Activated T-cell treated with anti-CD3 and anti-CD28 coated beads, Interleukin-2, amount 50 U/mL, for 24 hours (primary cell): ENCODE results near the gene SLC6A6.

ENCODE experiments used
- DNase-seq: peaks from one replicate; pipeline ENCODE4 v3.0.0-alpha.2; 2020
- H3K27ac Mint-ChIP-seq: 2 replicates; pipeline ENCODE4 v1.8.0; 2020; ENCODE audit warnings: mild to moderate bottlenecking, mixed read lengths
- H3K27me3 Mint-ChIP-seq: 2 replicates; pipeline ENCODE4 v1.8.0; 2020; ENCODE audit warnings: mixed read lengths
- H3K36me3 Mint-ChIP-seq: 2 replicates; pipeline ENCODE4 v1.8.0; 2020; ENCODE audit warnings: low read depth, mixed read lengths
- H3K4me1 Mint-ChIP-seq: 2 replicates; pipeline ENCODE4 v1.8.0; 2020; ENCODE audit warnings: low read depth, mixed read lengths
- H3K4me3 Mint-ChIP-seq: 2 replicates; pipeline ENCODE4 v1.8.0; 2020; ENCODE audit warnings: mild to moderate bottlenecking, moderate library complexity, mixed read lengths
- H3K9me3 Mint-ChIP-seq: 2 replicates; pipeline ENCODE4 v1.8.0; 2020; ENCODE audit warnings: mixed read lengths

Gene SLC6A6

DNA sequence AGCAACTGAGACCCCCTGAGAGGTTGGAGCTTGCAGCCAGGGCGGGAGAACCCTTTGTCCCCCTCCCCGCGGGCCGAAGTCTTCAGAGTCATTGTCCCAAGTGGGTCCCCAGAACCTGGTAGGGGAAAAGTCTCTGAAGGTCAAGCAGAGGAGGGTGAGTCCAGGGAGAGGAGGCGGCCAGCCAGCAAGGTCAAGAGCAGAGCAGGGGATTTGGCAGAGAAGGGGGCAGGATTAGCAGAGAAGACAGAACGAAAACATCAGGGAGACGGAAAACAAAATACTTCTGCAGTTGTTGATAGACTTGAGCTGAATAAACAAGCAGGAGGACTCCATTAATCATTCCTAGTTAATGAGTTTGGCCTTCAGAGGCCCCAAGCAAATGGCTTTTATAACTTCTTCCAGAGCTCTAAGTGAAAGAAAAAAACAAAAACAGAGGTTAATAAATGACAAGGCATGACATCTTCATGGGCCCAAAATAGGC, 71.0 kb downstream of the SLC6A6 start:
- Mint-ChIP-seq H3K27me3 (no peaks in the 10 kb centered on the region), H3K27ac (peak overlapping the region; percentile 47), H3K9me3 (no peaks in the 10 kb centered on the region), H3K4me3 (no peak overlapping the region), H3K4me1 (peaks cover 6% of the 10 kb centered on the region), H3K36me3 (peaks cover 100% of the 10 kb centered on the region)
- no peak for DNase-seq

DNA sequence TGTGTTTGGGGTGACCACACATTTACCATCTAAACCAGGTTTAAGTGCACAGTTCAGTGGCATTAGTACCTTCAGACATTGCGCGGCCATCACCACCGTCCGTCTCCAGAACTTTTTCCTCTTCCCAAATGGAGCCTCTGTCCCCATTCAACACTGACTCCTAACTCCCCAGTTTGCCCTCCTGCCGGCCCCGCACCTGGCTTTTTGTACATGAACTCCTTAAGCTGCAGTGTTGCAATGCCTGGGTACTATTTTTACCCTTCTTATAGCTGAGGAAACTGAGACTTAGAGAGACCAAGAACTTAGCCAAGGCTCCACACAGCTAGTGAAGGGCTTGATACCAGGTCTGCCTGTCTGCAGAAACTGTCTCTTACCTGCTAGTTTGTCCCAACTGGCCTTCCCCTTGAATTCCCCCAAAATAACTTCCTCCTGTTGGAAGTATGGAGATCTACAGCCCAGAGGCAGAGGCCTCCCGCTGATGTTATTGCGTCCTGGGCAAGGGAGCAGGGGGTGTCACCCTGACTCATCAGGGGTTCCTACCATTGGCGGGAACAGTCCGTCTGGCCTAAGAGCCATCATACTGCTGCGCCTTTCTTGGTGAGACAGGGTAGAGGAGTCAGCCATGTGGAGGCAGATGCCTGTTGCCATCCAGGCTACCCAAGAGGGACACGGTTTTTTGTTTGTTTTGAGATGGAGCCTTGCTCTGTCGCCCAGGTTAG, 72.1 kb downstream of the SLC6A6 start:
- no peak for DNase-seq
- Mint-ChIP-seq H3K4me1 (peaks cover 6% of the 10 kb centered on the region), H3K27me3 (no peaks in the 10 kb centered on the region), H3K36me3 (peaks cover 100% of the 10 kb centered on the region), H3K27ac (no peak overlapping the region), H3K9me3 (no peaks in the 10 kb centered on the region), H3K4me3 (no peak overlapping the region)

DNA sequence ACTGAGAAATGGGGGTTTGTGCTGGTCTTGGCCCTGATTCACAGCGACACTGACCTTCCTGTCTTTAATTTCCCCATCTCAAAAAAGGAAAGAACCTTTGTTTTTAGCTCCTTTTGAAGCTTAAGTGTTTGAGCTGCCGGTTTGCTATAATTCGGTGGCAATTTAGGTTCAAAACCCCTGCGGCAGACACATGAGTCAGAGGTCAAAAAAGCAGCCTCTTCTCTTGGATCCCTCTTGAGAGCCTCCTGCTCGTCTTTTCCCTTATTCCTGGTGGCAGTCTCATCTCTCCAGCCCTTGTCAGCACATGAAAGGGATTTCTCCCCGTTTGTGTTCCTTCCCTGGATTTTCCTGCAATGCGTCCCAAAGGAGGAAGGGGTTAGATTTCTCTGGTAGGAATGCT, 73.2 kb downstream of the SLC6A6 start:
- Mint-ChIP-seq H3K36me3 (peaks cover 100% of the 10 kb centered on the region), H3K4me3 (no peak overlapping the region), H3K27ac (no peak overlapping the region), H3K9me3 (no peaks in the 10 kb centered on the region), H3K4me1 (peaks cover 6% of the 10 kb centered on the region), H3K27me3 (no peaks in the 10 kb centered on the region)
- no peak for DNase-seq

DNA sequence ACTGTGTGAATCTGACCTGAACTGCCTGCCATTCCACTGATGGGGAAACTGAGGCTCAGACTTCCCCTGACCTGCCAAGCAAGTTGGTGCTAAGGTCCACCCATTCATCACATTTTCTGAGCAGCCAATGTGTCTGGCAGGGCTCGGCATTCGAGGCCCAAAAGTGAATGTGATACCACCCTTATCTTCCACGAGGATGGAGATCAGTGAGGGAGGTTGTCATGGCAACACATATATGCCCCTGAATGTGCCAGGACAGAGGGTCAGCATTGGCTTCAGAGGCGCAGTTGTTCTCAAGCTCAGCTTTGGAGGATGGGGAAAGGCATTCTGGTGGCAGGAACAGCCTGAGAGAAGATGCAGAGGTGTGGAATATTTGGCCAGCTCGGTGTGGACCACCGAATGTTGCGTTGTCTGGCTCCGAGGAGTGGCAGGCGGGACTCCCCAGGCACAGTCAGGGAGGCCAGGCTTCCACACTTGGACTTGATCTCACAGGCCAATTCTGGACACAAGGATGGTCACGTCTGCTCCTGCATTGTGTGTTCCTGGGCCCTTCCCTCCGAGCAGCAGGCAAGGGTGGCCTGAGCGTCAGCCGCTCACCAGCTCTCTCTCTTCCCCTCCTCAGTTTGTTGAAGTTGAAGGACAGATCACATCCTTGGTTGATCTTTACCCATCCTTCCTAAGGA, 74.3 kb downstream of the SLC6A6 start:
- H3K9me3 Mint-ChIP-seq, result no peaks in the 10 kb centered on the region
- H3K4me1 Mint-ChIP-seq, result peaks cover 6% of the 10 kb centered on the region
- peaks cover 100% of the 10 kb centered on the region for H3K36me3 Mint-ChIP-seq
- no peak overlapping the region for H3K4me3 Mint-ChIP-seq
- DNase-seq, result no peak
- no peaks in the 10 kb centered on the region for H3K27me3 Mint-ChIP-seq
- H3K27ac Mint-ChIP-seq, result peak overlapping the region; percentile 8

DNA sequence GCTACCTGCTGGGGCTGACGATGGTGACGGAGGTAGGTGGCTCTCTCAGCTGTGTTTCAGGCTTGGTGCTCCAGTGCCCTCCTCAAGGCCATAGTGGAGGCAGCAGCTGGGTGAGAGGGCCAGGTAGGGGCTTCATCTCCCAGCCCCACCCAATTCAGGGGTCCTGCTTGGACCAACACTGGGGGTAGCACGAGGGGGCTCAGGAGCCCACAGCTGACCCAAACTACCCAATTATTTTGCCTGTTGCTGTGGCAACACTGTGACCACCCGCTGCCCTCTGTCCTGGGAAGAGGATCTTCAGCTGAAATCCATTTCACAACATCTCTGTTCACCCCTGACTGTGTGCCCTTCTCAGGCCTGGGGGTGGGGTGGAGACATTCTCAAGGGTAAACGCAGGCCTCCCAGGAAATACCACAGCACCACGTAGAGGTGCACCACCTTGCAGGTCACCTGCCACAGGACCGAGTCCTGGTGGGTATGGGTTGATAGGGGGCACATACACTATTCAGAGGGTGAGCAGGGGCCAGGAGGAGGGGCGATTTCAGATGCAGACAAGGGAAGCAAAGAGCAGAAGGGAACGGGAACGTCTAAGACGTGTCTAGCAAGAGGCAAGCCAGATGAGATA, 75.0 kb downstream of the SLC6A6 start:
- no peaks in the 10 kb centered on the region for H3K27me3 Mint-ChIP-seq
- no peak overlapping the region for H3K27ac Mint-ChIP-seq
- DNase-seq, result no peak
- H3K4me3 Mint-ChIP-seq, result no peak overlapping the region
- H3K4me1 Mint-ChIP-seq, result peaks cover 1% of the 10 kb centered on the region
- H3K9me3 Mint-ChIP-seq, result no peaks in the 10 kb centered on the region
- peaks cover 100% of the 10 kb centered on the region for H3K36me3 Mint-ChIP-seq

DNA sequence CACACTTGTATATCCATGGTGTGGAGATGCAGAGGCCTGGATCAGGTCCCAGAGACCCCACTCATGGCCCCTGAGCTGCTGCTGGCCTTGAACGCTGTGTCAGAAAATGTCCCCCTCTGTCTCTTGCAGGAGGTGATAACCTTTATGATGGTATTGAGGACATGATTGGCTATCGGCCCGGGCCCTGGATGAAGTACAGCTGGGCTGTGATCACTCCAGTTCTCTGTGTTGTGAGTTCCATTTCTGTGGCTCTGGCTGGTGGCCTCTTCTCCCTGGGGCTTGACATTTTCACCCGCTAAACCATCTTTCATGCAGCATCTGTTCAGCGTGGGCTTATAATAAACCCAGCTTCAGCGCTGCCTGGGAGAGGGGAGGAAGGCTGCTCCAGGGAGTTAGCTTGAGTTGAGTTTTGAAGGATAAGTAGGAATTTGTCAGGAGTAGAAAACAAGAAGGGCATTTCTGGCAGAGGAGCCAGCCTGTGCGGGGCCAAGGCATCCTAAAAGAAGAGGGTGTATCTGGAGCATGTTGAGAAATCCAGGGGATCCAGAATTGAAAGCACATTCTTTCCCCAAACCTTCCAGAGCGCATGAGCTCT, 76.6 kb downstream of the SLC6A6 start:
- Mint-ChIP-seq H3K27ac (no peak overlapping the region), H3K36me3 (peaks cover 100% of the 10 kb centered on the region)

DNA sequence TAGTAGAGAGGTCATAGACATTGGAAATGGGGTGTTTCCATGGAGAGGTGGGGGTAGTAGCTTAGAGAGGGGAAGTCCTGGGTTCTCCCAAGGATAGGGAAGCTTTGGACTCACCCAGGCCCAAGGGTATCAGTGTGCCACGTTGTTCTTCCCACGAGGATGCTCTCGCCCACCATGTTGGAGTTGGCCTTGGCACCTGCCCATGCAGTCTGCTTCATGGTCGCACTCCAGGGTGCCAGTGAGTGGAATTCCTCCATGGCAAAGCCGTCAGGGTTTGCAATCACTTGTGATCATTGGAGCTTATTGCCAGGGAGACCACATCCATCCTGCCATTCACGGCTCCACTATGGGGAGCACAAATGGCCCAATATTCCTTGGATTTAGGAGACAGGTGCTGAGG, 77.2 kb downstream of the SLC6A6 start:
- H3K27ac Mint-ChIP-seq, result no peak overlapping the region
- H3K4me1 Mint-ChIP-seq, result no peaks in the 10 kb centered on the region
- no peaks in the 10 kb centered on the region for H3K27me3 Mint-ChIP-seq
- DNase-seq, result no peak
- no peaks in the 10 kb centered on the region for H3K9me3 Mint-ChIP-seq
- H3K36me3 Mint-ChIP-seq, result peaks cover 100% of the 10 kb centered on the region
- no peak overlapping the region for H3K4me3 Mint-ChIP-seq

More for the DNA sequence above, 76.6 kb downstream of the SLC6A6 start:
- no peaks in the 10 kb centered on the region for H3K9me3 Mint-ChIP-seq
- H3K4me3 Mint-ChIP-seq, result no peak overlapping the region
- H3K4me1 Mint-ChIP-seq, result no peaks in the 10 kb centered on the region
- no peaks in the 10 kb centered on the region for H3K27me3 Mint-ChIP-seq
- no peak for DNase-seq

DNA sequence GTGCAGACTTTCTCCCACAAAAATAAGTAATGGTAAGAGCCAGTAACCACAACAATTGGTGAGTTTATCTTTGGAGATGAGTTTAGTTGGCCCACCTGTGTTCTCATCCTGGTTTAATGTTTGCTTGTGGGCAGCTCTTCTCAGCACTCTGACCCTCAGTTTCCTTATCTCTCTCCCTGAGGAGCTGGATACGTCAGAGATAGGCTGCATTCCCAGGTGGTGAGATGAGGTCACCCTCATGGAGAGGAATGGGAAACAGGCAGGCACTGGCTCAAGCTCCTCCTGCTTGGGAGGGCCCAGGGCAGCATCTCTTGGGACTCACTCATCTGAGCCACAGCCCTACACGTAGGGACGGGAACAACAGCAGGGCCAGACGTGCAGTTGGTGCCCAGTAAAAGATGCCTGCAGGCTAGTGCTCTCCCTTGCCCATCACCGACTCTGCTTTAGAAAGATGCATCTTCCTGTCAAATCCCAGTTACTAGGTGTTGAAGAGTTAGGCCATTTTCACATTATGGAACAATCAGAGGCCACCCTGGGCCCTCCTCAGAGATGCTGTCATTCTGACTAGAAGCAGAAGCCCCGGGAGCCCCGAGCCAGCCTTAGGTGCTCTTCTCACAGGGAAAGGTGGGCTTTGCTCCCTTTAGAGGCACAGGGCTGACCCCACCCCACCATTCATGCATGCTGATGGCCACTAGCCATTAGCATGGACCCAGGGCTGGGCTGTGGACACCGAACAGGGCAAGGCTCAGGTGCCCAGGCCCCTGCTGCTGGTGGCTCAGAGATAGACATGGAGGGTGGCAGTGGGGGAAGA, 78.0 kb downstream of the SLC6A6 start:
- Mint-ChIP-seq H3K27me3 (no peaks in the 10 kb centered on the region), H3K36me3 (peaks cover 99% of the 10 kb centered on the region)
- DNase-seq, result no peak

DNA sequence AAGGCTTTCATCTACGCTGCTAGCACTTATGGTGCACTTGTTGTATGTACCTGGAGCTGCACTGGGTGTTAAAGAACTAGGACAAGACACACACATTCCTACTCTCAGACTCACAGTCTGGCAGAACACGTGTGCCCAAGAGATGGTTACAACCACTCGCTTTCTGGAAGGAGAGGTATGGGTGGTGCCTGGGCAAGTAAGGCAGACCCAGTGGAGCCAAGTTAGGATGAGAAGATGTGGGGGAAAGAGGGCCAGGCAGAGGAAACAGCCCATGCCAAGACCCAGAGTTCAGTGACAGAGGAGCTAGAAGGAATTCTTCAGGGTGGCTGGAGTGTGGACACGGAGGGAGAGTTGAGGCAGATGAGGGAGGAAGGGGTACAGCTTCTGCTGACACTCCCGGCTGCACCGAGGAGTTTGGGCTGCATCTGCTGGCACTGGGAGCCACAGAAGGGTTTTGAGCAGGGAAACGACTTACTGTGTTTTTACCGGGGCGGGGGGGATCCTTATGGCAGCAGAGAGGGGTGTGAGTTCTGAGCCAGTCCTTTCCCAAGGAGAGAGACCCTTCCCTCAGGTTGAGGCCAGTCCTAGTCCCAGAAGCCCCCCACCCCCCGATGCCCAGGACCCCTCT, 78.7 kb downstream of the SLC6A6 start:
- no peak overlapping the region for H3K27ac Mint-ChIP-seq
- no peak for DNase-seq
- no peaks in the 10 kb centered on the region for H3K4me1 Mint-ChIP-seq
- H3K27me3 Mint-ChIP-seq, result no peaks in the 10 kb centered on the region
- no peaks in the 10 kb centered on the region for H3K9me3 Mint-ChIP-seq
- H3K36me3 Mint-ChIP-seq, result peaks cover 99% of the 10 kb centered on the region
- no peak overlapping the region for H3K4me3 Mint-ChIP-seq

More for the DNA sequence above, 78.0 kb downstream of the SLC6A6 start:
- Mint-ChIP-seq H3K9me3 (no peaks in the 10 kb centered on the region), H3K4me1 (no peaks in the 10 kb centered on the region), H3K27ac (no peak overlapping the region), H3K4me3 (no peak overlapping the region)

DNA sequence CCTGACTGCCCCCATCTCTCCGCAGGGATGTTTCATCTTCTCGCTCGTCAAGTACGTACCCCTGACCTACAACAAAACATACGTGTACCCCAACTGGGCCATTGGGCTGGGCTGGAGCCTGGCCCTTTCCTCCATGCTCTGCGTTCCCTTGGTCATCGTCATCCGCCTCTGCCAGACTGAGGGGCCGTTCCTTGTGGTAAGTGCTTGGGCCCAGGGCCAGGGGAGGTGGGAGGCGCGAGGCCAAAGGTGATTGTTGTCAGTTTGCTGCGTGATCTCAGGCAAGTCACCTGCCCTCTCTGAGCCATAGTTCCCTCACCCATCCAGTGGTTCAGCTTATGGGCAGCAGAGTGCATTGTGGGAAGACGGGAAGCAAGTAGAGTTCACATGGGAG, 79.2 kb downstream of the SLC6A6 start:
- no peaks in the 10 kb centered on the region for H3K27me3 Mint-ChIP-seq
- peak overlapping the region; percentile 10 for H3K27ac Mint-ChIP-seq
- peaks cover 99% of the 10 kb centered on the region for H3K36me3 Mint-ChIP-seq
- no peak overlapping the region for H3K4me3 Mint-ChIP-seq
- H3K4me1 Mint-ChIP-seq, result no peaks in the 10 kb centered on the region
- no peaks in the 10 kb centered on the region for H3K9me3 Mint-ChIP-seq
- DNase-seq, result no peak

DNA sequence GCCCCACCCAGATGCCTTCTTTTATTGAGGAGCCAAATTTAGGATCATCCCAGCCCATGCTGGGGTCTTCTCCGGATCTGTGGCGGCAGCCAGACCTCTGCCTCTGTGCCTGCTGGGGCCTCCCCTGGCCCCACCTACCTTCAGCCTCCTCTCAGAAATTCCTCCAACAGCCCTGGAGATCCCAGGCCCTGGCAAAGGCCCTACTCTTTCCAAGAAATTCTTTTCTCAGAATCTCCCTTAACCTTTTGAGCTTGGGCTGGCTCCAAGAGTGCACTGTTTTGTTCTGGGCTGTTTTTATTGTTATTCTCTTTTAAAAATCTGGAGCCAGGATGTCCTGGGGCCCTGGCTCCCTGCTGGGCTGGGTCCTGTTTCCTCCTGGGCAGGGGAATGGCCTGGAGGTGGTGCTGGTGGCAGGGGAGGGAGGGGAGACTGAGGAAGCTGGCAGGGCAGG, 79.9 kb downstream of the SLC6A6 start:
- Mint-ChIP-seq H3K36me3 (peaks cover 99% of the 10 kb centered on the region), H3K4me1 (no peaks in the 10 kb centered on the region), H3K27me3 (no peaks in the 10 kb centered on the region), H3K9me3 (no peaks in the 10 kb centered on the region), H3K27ac (no peak overlapping the region), H3K4me3 (no peak overlapping the region)
- no peak for DNase-seq

DNA sequence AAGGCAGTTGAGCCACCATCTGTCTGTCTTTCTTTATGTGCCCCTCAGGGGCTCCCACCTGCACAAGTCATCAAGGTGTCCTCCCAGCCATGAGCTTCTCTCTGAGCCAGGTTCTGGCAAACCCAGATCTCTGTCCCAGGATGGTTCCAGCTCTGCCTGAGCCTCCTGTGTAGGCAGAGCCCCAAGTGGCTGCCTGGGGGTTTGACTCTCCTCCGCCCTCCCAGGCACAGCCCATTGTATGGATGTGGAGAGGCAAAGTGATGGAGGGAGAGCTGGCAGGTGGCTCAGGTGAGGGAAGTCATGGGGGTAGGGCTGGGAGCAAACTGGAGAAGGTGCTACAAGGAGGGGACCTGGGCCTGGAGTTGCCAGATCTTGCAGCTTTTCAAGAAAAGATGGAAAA, 80.9 kb downstream of the SLC6A6 start:
- H3K4me3 Mint-ChIP-seq, result no peak overlapping the region
- peaks cover 99% of the 10 kb centered on the region for H3K36me3 Mint-ChIP-seq
- H3K27me3 Mint-ChIP-seq, result no peaks in the 10 kb centered on the region
- peak overlapping the region; percentile 40 for H3K27ac Mint-ChIP-seq
- H3K4me1 Mint-ChIP-seq, result no peaks in the 10 kb centered on the region
- DNase-seq, result no peak
- no peaks in the 10 kb centered on the region for H3K9me3 Mint-ChIP-seq

DNA sequence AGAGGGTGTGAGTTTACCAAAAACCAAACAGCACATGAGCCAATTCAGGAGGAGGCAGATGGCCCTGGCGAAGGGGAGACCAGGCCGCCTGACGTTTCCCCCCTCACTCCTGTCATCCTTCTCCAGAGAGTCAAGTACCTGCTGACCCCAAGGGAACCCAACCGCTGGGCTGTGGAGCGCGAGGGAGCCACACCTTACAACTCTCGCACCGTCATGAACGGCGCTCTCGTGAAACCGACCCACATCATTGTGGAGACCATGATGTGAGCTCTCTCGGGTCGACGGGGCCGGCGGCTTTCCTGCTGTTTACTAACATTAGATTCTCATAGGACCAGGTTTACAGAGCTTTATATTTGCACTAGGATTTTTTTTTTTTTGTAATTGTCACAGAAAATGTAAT, 82.3 kb downstream of the SLC6A6 start:
- no peak for DNase-seq
- peaks cover 95% of the 10 kb centered on the region for H3K36me3 Mint-ChIP-seq
- H3K9me3 Mint-ChIP-seq, result no peaks in the 10 kb centered on the region
- no peak overlapping the region for H3K27ac Mint-ChIP-seq
- H3K27me3 Mint-ChIP-seq, result no peaks in the 10 kb centered on the region
- H3K4me1 Mint-ChIP-seq, result no peaks in the 10 kb centered on the region
- H3K4me3 Mint-ChIP-seq, result no peak overlapping the region

DNA sequence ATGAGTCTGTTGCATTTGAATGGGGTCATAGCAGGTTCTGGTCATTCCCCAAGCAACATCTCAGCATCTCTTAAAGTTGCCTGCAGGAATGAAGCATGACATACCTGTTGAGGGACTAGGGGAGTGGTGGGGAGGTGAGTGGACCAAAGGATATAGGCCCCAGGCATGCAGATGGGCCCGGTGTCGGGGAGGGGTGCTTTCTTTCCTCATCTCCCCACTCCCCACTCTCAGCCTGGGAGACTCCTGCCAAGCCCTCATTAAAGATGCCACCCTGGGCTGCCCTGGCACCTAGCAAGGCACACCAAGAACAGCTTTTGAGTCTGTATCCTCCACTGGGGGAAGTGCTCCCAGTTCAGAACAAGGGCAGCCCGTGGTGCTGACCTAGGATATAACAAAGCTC, 83.6 kb downstream of the SLC6A6 start:
- Mint-ChIP-seq H3K27ac (peak overlapping the region; percentile 37), H3K4me1 (no peaks in the 10 kb centered on the region), H3K4me3 (no peak overlapping the region), H3K36me3 (peaks cover 94% of the 10 kb centered on the region), H3K27me3 (no peaks in the 10 kb centered on the region), H3K9me3 (no peaks in the 10 kb centered on the region)
- no peak for DNase-seq
